Keratinocyte (primary cell): ENCODE results near the gene NRBF2. TPM values are rescaled to one million over a fixed set of nuclear protein-coding genes. Genes with fewer than 3 reads are reported as not detected.

Experiments
- DNase-seq: peaks from one replicate; pipeline ENCODE4 v3.0.0-alpha.2; 2011; ENCODE audit warnings: low read depth, missing footprints, low spot score
- FAIRE-seq: peaks from 2 replicates; lab custom pipeline; 2011; peaks lifted over from hg19 to GRCh38; lab: Jason Lieb, UNC
- H2AFZ ChIP-seq: 2 replicates; pipeline ENCODE4 v1.6.0; 2012; ENCODE audit warnings: low read length, control low read depth, inconsistent platforms; ENCODE audit not compliant: control insufficient read depth
- H3K27ac ChIP-seq: 2 replicates; pipeline ENCODE4 v1.5.1; 2011; ENCODE audit warnings: low read length; ENCODE audit not compliant: control insufficient read depth, insufficient read depth
- H3K27me3 ChIP-seq: 3 replicates; pipeline ENCODE4 v1.6.0; 2011; ENCODE audit warnings: low read length; ENCODE audit not compliant: control insufficient read depth, insufficient read depth; ENCODE audit errors: extremely low read depth
- H3K36me3 ChIP-seq, 2 experiments: 2 replicates in 1 of 2; 3 replicates in 1 of 2; pipeline ENCODE4 v1.5.1; 2011; ENCODE audit warnings: low read length in 2 of 2, mild to moderate bottlenecking in 1 of 2; ENCODE audit not compliant: control insufficient read depth in 2 of 2, insufficient read depth in 2 of 2; ENCODE audit errors: extremely low read depth in 1 of 2
- H3K4me1 ChIP-seq: 3 replicates; pipeline ENCODE4 v1.5.1; 2011; ENCODE audit warnings: low read length; ENCODE audit not compliant: control insufficient read depth, insufficient read depth; ENCODE audit errors: extremely low read depth
- H3K4me2 ChIP-seq: 3 replicates; pipeline ENCODE4 v1.6.0; 2011; ENCODE audit warnings: low read depth, low read length; ENCODE audit not compliant: control insufficient read depth, insufficient read depth; ENCODE audit errors: extremely low read depth
- H3K4me3 ChIP-seq, 3 experiments: fragments of 200-600 bp in 1 of 3; sonication (generic) in 1 of 3; 2 replicates in 2 of 3; 3 replicates in 1 of 3; pipeline ENCODE4 v1.5.1; 2011 to 2016; ENCODE audit warnings: low read length in 3 of 3, mild to moderate bottlenecking in 3 of 3, control low read depth in 2 of 3, inconsistent platforms in 1 of 3, low read depth in 1 of 3, mixed read lengths in 1 of 3, mixed run types in 1 of 3, moderate library complexity in 1 of 3; ENCODE audit not compliant: control insufficient read depth in 2 of 3, insufficient read depth in 2 of 3; ENCODE audit errors: extremely low read depth in 1 of 3
- H3K79me2 ChIP-seq: 2 replicates; pipeline ENCODE4 v1.6.0; 2012; ENCODE audit warnings: low read length; ENCODE audit not compliant: control insufficient read depth, insufficient read depth
- H3K9ac ChIP-seq: 3 replicates; pipeline ENCODE4 v1.6.0; 2011; ENCODE audit warnings: low read length; ENCODE audit not compliant: control insufficient read depth, insufficient read depth; ENCODE audit errors: extremely low read depth
- H3K9me1 ChIP-seq: 3 replicates; pipeline ENCODE4 v1.6.0; 2011; ENCODE audit warnings: low read length; ENCODE audit not compliant: control insufficient read depth, insufficient read depth; ENCODE audit errors: extremely low read depth
- H3K9me3 ChIP-seq: 2 replicates; pipeline ENCODE4 v1.5.1; 2012; ENCODE audit warnings: low read depth, low read length; ENCODE audit not compliant: control insufficient read depth
- H4K20me1 ChIP-seq: 3 replicates; pipeline ENCODE4 v1.6.0; 2011; ENCODE audit warnings: low read length; ENCODE audit not compliant: control insufficient read depth, insufficient read depth; ENCODE audit errors: extremely low read depth
- EZH2 ChIP-seq: IDR thresholded peaks from one replicate; pipeline ENCODE4 v1.6.1; 2012; ENCODE audit warnings: inconsistent platforms, mild to moderate bottlenecking, low read length, moderate library complexity
- dilution Hi-C: fragments of 300-500 bp; cut with MboI; formaldehyde crosslinking; loops from one replicate; pipeline ENCODE4 v1.7.0; 2020; ENCODE audit warnings: low sequenced_read_pairs; ENCODE audit not compliant: extremely low pct_ligation_motif_present
- polyA plus RNA-seq, 5 experiments: library from polyadenylated mRNA; depleted of rRNA in 3 of 5; stranded (reverse) in 3 of 5; stranded (forward) in 1 of 5; unstranded in 1 of 5; fragments of >200 nt; gene quantifications; 1 replicate in 1 of 5; 2 replicates in 3 of 5; 3 replicates in 1 of 5; pipeline versions ENCODE4 v1.2.1 to v1.2.3, GENCODE V29; 2011 to 2012; ENCODE audit warnings: missing spikeins in 2 of 5, low read depth in 1 of 5, low replicate concordance in 1 of 5
- TF ChIP-seq, protein P1 (sequence below), 3 experiments: IDR thresholded peaks in 1 of 3; conservative IDR thresholded peaks in 1 of 3; optimal IDR thresholded peaks in 1 of 3; 2 replicates in 2 of 3; 3 replicates in 1 of 3; pipeline versions ENCODE3 to v1.5.1; 2011; ENCODE audit warnings: low read length in 3 of 3, mild to moderate bottlenecking in 3 of 3, moderate library complexity in 2 of 3, control low read depth in 1 of 3, inconsistent platforms in 1 of 3; ENCODE audit not compliant: insufficient read depth in 2 of 3; ENCODE audit errors: extremely low read depth in 1 of 3

Gene NRBF2
- polyA plus RNA-seq, 1 donor (not counting 4 experiments of a cell fraction or from before 2014, with no cell fraction given), result 31.1 TPM

DNA sequence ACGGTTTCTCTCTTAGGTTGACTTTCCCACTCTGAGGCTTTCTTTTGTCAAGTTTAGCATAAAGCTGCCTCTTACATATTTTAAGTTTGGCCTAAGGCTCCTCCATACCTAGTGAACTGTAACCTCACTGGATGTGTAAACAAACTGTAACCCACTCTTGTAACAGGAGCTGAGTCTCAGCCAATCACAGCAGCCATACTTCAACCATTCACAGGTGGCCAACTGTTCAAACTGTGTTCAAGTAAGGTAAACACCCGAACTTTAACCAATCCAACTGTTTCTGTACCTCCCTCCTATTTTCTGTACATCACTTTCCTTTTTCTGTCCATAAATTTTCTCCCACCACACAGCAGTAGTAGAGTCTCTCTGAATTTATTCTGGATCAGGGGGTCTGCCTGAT lies 7.7 kb upstream of the NRBF2 start:
- dilution Hi-C loops, result no loop called here
- FAIRE-seq, result no peak
- Histone ChIP-seq H2AFZ (no peak overlapping the region), H3K9me1 (no peaks in the 10 kb centered on the region), H3K79me2 (no peaks in the 10 kb centered on the region), H3K36me3 (no peaks in the 10 kb centered on the region), H3K4me1 (no peaks in the 10 kb centered on the region), H3K9me3 (no peaks in the 10 kb centered on the region), H3K9ac (no peak overlapping the region), H4K20me1 (no peaks in the 10 kb centered on the region), H3K27me3 (no peaks in the 10 kb centered on the region), H3K4me3 (no peak overlapping the region), H3K4me2 (no peak overlapping the region), H3K27ac (no peak overlapping the region)
- no peak for TF ChIP-seq EZH2
- TF ChIP-seq, protein P1, sequence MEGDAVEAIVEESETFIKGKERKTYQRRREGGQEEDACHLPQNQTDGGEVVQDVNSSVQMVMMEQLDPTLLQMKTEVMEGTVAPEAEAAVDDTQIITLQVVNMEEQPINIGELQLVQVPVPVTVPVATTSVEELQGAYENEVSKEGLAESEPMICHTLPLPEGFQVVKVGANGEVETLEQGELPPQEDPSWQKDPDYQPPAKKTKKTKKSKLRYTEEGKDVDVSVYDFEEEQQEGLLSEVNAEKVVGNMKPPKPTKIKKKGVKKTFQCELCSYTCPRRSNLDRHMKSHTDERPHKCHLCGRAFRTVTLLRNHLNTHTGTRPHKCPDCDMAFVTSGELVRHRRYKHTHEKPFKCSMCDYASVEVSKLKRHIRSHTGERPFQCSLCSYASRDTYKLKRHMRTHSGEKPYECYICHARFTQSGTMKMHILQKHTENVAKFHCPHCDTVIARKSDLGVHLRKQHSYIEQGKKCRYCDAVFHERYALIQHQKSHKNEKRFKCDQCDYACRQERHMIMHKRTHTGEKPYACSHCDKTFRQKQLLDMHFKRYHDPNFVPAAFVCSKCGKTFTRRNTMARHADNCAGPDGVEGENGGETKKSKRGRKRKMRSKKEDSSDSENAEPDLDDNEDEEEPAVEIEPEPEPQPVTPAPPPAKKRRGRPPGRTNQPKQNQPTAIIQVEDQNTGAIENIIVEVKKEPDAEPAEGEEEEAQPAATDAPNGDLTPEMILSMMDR (optimal IDR thresholded peaks at IDR 0.05 in 1 of 3, IDR thresholded peaks at IDR 0.05 in 1 of 3, conservative IDR thresholded peaks at IDR 0.05 in 1 of 3; ENCODE audit: extremely low read depth in 1 of 3, insufficient read depth in 2 of 3, low read length in 3 of 3), result no peak
- no peak for DNase-seq

DNA sequence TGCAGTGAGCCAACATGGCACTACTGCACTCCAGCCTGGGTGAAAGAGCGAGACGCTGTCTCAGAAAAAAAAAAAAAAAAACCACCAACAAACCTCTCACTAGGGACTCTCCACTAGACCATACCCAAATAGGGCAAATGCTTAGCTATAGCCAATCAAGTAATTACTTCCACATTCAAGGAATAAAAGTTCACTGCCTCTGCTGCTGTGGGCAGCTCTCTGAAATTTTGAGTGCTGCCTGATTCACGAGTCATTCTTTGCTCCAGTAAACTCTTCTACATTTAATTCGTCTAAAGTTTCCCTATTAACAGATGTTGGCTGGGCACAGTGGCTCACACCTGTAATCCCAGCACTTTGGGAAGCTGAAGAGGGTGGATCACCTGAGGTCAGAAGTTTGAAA lies 4.7 kb upstream of the NRBF2 start:
- dilution Hi-C loops, result no loop called here
- DNase-seq, result no peak
- Histone ChIP-seq H3K9me3 (no peaks in the 10 kb centered on the region), H3K4me3 (no peak overlapping the region), H3K36me3 (no peaks in the 10 kb centered on the region), H3K27ac (no peak overlapping the region), H3K4me2 (no peak overlapping the region), H3K9ac (no peak overlapping the region), H4K20me1 (no peaks in the 10 kb centered on the region), H2AFZ (no peak overlapping the region), H3K27me3 (no peaks in the 10 kb centered on the region), H3K9me1 (no peaks in the 10 kb centered on the region), H3K79me2 (peaks cover 2% of the 10 kb centered on the region), H3K4me1 (no peaks in the 10 kb centered on the region)
- FAIRE-seq, result no peak
- TF ChIP-seq, protein P1 (optimal IDR thresholded peaks at IDR 0.05 in 1 of 3, IDR thresholded peaks at IDR 0.05 in 1 of 3, conservative IDR thresholded peaks at IDR 0.05 in 1 of 3; ENCODE audit: extremely low read depth in 1 of 3, insufficient read depth in 2 of 3, low read length in 3 of 3), result no peak
- TF ChIP-seq EZH2, result no peak
